ENCODE results near the gene GPR18. TPM values are rescaled to one million over a fixed set of nuclear protein-coding genes. Genes with fewer than 3 reads are reported as not detected.

GPR18 gene
- total and polyA plus RNA-seq, 2 of the 4 experiments (the other 2 are of a cell fraction), result not detected

DNA sequence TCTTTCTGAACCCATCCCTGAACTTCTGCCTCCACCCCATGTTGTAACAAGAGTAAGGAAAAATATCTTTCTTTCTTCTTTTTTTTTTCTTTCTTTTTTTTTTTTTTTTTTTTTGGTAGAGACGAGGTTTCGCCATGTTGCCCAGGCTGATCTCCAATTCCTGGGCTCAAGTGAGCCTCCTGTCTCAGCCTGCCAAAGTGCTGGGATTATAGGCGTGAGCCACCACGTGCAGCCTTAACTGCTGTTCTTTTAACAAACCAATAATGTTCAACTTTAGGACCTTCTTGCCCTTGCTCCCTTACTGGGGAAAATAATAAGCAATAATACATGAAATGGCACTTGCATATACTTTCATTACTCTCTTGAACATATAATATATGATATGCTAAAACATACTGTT, 29.4 kb upstream of the GPR18 start:
- Histone ChIP-seq H2BK120ac (ENCODE audit: low read depth, low read length) (no peak overlapping the region), H2AFZ (replicated peaks; ENCODE audit: low read length, poor library complexity) (no peak overlapping the region), H3K18ac (ENCODE audit: low read depth, low read length) (no peak overlapping the region), H3K4ac (ENCODE audit: low read depth, low read length) (no peak overlapping the region), H3K27ac (ENCODE audit: insufficient read depth, low read length) (no peak overlapping the region), H3K56ac (ENCODE audit: extremely low read depth, insufficient read depth, low read length) (no peak overlapping the region), H3K9ac (ENCODE audit: low read depth, low read length) (no peak overlapping the region), H3K4me2 (ENCODE audit: low read depth, low read length) (no peak overlapping the region), H3K4me1 (ENCODE audit: control insufficient read depth, insufficient read depth, low read length) (peaks cover 3% of the 10 kb centered on the region; the same call in 1 of the 2 replicates), H2AK9ac (replicated peaks; ENCODE audit: low read depth, low read length, poor library complexity) (no peak overlapping the region), H2BK5ac (ENCODE audit: low read depth, low read length, poor library complexity, severe bottlenecking) (no peak overlapping the region), H3K27me3 (ENCODE audit: control insufficient read depth, insufficient read depth, low read length) (no peaks in the 10 kb centered on the region), H4K20me1 (ENCODE audit: insufficient read depth, low read length) (no peaks in the 10 kb centered on the region), H2BK15ac (ENCODE audit: low read depth, low read length) (no peak overlapping the region), H3K79me1 (ENCODE audit: low read depth in 1 of 2, low read length in 2 of 2) (peaks cover 15 to 17% of the 10 kb centered on the region in 2 experiments; a peak in 3 of 4 replicates), H4K91ac (ENCODE audit: insufficient read depth, low read depth, low read length) (no peak overlapping the region), H4K8ac (ENCODE audit: low read depth in 2 of 2, low read length in 2 of 2) (no peak overlapping the region), H2BK20ac (ENCODE audit: low read depth, low read length) (no peak overlapping the region), H3K9me3 (ENCODE audit: control insufficient read depth, insufficient read depth, low read length) (no peaks in the 10 kb centered on the region), H2AK5ac (ENCODE audit: low read depth, low read length) (no peak overlapping the region), H3K4me3 (ENCODE audit: insufficient read depth, low read depth, low read length) (no peak overlapping the region), H4K5ac (ENCODE audit: low read depth, low read length) (no peak overlapping the region), H3K14ac (replicated peaks; ENCODE audit: low read depth, low read length) (no peak overlapping the region), H3K23ac (ENCODE audit: low read depth, low read length) (no peak overlapping the region), H3K9me1 (ENCODE audit: insufficient read depth, low read length) (peaks cover 4% of the 10 kb centered on the region; the same call in 1 of the 2 replicates), H3K36me3 (ENCODE audit: control insufficient read depth, insufficient read depth, low read length) (no peaks in the 10 kb centered on the region; the same call in 1 of the 2 replicates)
- intact Hi-C loops (cut with micrococcal nuclease), result no loop called here
- in situ Hi-C loops (cut with MboI; ENCODE audit: low sequenced_read_pairs), result no loop called here
- no peak for DNase-seq
- POLR2A ChIA-PET (ENCODE audit: unreplicated experiment), result no interaction called here
- WGBS, 2 experiments (ENCODE audit: extremely low coverage in 2 of 2, insufficient read length in 1 of 2), result no CpG with 5 or more reads among the region's 4 CpGs
- TF ChIP-seq RAD21 (IDR thresholded peaks at IDR 0.05; ENCODE audit: low read length) (no peak), RCOR1 (IDR thresholded peaks at IDR 0.05; ENCODE audit: insufficient replicate concordance, low read length) (no peak), POLR2A (IDR thresholded peaks at IDR 0.05; ENCODE audit: low read depth, low read length) (no peak), RFX5 (IDR thresholded peaks at IDR 0.05; ENCODE audit: low read depth, low read length) (no peak), BHLHE40 (IDR thresholded peaks at IDR 0.05; ENCODE audit: low read depth, low read length) (no peak), MAFK (IDR thresholded peaks at IDR 0.05; ENCODE audit: low read depth, low read length) (no peak), CEBPB (IDR thresholded peaks at IDR 0.05; ENCODE audit: low read depth, low read length) (no peak), MAZ (IDR thresholded peaks at IDR 0.05; ENCODE audit: borderline replicate concordance, low read depth, low read length) (no peak)
- TF ChIP-seq, protein P1, sequence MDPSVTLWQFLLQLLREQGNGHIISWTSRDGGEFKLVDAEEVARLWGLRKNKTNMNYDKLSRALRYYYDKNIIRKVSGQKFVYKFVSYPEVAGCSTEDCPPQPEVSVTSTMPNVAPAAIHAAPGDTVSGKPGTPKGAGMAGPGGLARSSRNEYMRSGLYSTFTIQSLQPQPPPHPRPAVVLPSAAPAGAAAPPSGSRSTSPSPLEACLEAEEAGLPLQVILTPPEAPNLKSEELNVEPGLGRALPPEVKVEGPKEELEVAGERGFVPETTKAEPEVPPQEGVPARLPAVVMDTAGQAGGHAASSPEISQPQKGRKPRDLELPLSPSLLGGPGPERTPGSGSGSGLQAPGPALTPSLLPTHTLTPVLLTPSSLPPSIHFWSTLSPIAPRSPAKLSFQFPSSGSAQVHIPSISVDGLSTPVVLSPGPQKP (IDR thresholded peaks at IDR 0.05; ENCODE audit: borderline replicate concordance, low read depth, low read length), result no peak
- TF ChIP-seq, protein P2, sequence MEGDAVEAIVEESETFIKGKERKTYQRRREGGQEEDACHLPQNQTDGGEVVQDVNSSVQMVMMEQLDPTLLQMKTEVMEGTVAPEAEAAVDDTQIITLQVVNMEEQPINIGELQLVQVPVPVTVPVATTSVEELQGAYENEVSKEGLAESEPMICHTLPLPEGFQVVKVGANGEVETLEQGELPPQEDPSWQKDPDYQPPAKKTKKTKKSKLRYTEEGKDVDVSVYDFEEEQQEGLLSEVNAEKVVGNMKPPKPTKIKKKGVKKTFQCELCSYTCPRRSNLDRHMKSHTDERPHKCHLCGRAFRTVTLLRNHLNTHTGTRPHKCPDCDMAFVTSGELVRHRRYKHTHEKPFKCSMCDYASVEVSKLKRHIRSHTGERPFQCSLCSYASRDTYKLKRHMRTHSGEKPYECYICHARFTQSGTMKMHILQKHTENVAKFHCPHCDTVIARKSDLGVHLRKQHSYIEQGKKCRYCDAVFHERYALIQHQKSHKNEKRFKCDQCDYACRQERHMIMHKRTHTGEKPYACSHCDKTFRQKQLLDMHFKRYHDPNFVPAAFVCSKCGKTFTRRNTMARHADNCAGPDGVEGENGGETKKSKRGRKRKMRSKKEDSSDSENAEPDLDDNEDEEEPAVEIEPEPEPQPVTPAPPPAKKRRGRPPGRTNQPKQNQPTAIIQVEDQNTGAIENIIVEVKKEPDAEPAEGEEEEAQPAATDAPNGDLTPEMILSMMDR (conservative IDR thresholded peaks at IDR 0.05; ENCODE audit: low read depth, low read length), result no peak
- TF ChIP-seq, protein P3, sequence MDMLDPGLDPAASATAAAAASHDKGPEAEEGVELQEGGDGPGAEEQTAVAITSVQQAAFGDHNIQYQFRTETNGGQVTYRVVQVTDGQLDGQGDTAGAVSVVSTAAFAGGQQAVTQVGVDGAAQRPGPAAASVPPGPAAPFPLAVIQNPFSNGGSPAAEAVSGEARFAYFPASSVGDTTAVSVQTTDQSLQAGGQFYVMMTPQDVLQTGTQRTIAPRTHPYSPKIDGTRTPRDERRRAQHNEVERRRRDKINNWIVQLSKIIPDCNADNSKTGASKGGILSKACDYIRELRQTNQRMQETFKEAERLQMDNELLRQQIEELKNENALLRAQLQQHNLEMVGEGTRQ (IDR thresholded peaks at IDR 0.05; ENCODE audit: low read depth, low read length), result no peak
- dilution Hi-C loops (cut with HindIII; ENCODE audit: low sequenced_read_pairs, unreplicated experiment), result no loop called here
- no peak for ATAC-seq (ENCODE audit: low read depth)
- CTCF ChIA-PET, result no interaction called here
- no TSS peak for BruUV-seq (replicated peaks)

Measured in IMR-90 (cell line).